Measurements from ENCODE around the gene UNC119. TPM values are rescaled to one million over a fixed set of nuclear protein-coding genes. Genes with fewer than 3 reads are reported as not detected.

The UNC119 gene
- polyA plus RNA-seq, 1 donor (not counting 4 experiments of a cell fraction or from before 2014, with no cell fraction given) = 60.0 TPM

- Histone ChIP-seq H3K4me2 (ENCODE audit: control insufficient read depth, extremely low read depth, insufficient read depth, low read depth, low read length) (no peak overlapping the region), H3K4me3 (ENCODE audit: control insufficient read depth in 2 of 3, extremely low read depth in 1 of 3, insufficient read depth in 2 of 3, low read depth in 1 of 3, low read length in 3 of 3) (no peak overlapping the region), H3K27ac (ENCODE audit: control insufficient read depth, insufficient read depth, low read length) (no peak overlapping the region), H2AFZ (ENCODE audit: control insufficient read depth, low read length) (no peak overlapping the region), H3K4me1 (ENCODE audit: control insufficient read depth, extremely low read depth, insufficient read depth, low read length) (peaks cover 27% of the 10 kb centered on the region), H3K9me3 (ENCODE audit: control insufficient read depth, low read depth, low read length) (no peaks in the 10 kb centered on the region), H3K79me2 (ENCODE audit: control insufficient read depth, insufficient read depth, low read length) (no peaks in the 10 kb centered on the region), H3K9ac (ENCODE audit: control insufficient read depth, extremely low read depth, insufficient read depth, low read length) (no peak overlapping the region), H3K36me3 (ENCODE audit: control insufficient read depth in 2 of 2, extremely low read depth in 1 of 2, insufficient read depth in 2 of 2, low read length in 2 of 2) (no peaks in the 10 kb centered on the region), H3K27me3 (ENCODE audit: control insufficient read depth, extremely low read depth, insufficient read depth, low read length) (peaks cover 8% of the 10 kb centered on the region), H4K20me1 (ENCODE audit: control insufficient read depth, extremely low read depth, insufficient read depth, low read length) (peaks cover 5% of the 10 kb centered on the region), H3K9me1 (ENCODE audit: control insufficient read depth, extremely low read depth, insufficient read depth, low read length) (no peaks in the 10 kb centered on the region)
- TF ChIP-seq, protein P1, sequence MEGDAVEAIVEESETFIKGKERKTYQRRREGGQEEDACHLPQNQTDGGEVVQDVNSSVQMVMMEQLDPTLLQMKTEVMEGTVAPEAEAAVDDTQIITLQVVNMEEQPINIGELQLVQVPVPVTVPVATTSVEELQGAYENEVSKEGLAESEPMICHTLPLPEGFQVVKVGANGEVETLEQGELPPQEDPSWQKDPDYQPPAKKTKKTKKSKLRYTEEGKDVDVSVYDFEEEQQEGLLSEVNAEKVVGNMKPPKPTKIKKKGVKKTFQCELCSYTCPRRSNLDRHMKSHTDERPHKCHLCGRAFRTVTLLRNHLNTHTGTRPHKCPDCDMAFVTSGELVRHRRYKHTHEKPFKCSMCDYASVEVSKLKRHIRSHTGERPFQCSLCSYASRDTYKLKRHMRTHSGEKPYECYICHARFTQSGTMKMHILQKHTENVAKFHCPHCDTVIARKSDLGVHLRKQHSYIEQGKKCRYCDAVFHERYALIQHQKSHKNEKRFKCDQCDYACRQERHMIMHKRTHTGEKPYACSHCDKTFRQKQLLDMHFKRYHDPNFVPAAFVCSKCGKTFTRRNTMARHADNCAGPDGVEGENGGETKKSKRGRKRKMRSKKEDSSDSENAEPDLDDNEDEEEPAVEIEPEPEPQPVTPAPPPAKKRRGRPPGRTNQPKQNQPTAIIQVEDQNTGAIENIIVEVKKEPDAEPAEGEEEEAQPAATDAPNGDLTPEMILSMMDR (optimal IDR thresholded peaks at IDR 0.05 in 1 of 3, IDR thresholded peaks at IDR 0.05 in 1 of 3, conservative IDR thresholded peaks at IDR 0.05 in 1 of 3; ENCODE audit: extremely low read depth in 1 of 3, insufficient read depth in 2 of 3, low read length in 3 of 3) = no peak
- no peak for TF ChIP-seq EZH2 (IDR thresholded peaks at IDR 0.05; ENCODE audit: low read length)
- no peak for FAIRE-seq
- DNase-seq (ENCODE audit: low read depth, low spot score) = no peak
- dilution Hi-C loops (cut with MboI; ENCODE audit: extremely low pct_ligation_motif_present, low sequenced_read_pairs) = no loop called here
Observed at GRCh38 chr17:28530250-28530649, 22.2 kb downstream of the UNC119 start.

GRCh38 chr17:28529013-28529400, 23.4 kb downstream of the UNC119 start:
- Histone ChIP-seq H3K4me1 (ENCODE audit: control insufficient read depth, extremely low read depth, insufficient read depth, low read length) (peaks cover 30% of the 10 kb centered on the region), H3K36me3 (ENCODE audit: control insufficient read depth in 2 of 2, extremely low read depth in 1 of 2, insufficient read depth in 2 of 2, low read length in 2 of 2) (no peaks in the 10 kb centered on the region), H3K4me2 (ENCODE audit: control insufficient read depth, extremely low read depth, insufficient read depth, low read depth, low read length) (no peak overlapping the region), H4K20me1 (ENCODE audit: control insufficient read depth, extremely low read depth, insufficient read depth, low read length) (peaks cover 5% of the 10 kb centered on the region), H3K27me3 (ENCODE audit: control insufficient read depth, extremely low read depth, insufficient read depth, low read length) (peaks cover 8% of the 10 kb centered on the region), H3K9ac (ENCODE audit: control insufficient read depth, extremely low read depth, insufficient read depth, low read length) (no peak overlapping the region), H3K9me1 (ENCODE audit: control insufficient read depth, extremely low read depth, insufficient read depth, low read length) (no peaks in the 10 kb centered on the region), H3K79me2 (ENCODE audit: control insufficient read depth, insufficient read depth, low read length) (no peaks in the 10 kb centered on the region), H3K27ac (ENCODE audit: control insufficient read depth, insufficient read depth, low read length) (no peak overlapping the region), H3K9me3 (ENCODE audit: control insufficient read depth, low read depth, low read length) (no peaks in the 10 kb centered on the region), H3K4me3 (ENCODE audit: control insufficient read depth in 2 of 3, extremely low read depth in 1 of 3, insufficient read depth in 2 of 3, low read depth in 1 of 3, low read length in 3 of 3) (no peak overlapping the region), H2AFZ (ENCODE audit: control insufficient read depth, low read length) (no peak overlapping the region)
- FAIRE-seq (no peak), DNase-seq (ENCODE audit: low read depth, low spot score) (no peak)
- TF ChIP-seq EZH2 (IDR thresholded peaks at IDR 0.05; ENCODE audit: low read length) = no peak
- TF ChIP-seq, protein P1 (optimal IDR thresholded peaks at IDR 0.05 in 1 of 3, IDR thresholded peaks at IDR 0.05 in 1 of 3, conservative IDR thresholded peaks at IDR 0.05 in 1 of 3; ENCODE audit: extremely low read depth in 1 of 3, insufficient read depth in 2 of 3, low read length in 3 of 3) = no peak
- dilution Hi-C loops (cut with MboI; ENCODE audit: extremely low pct_ligation_motif_present, low sequenced_read_pairs) = no loop called here
